K562 (cell line): Measurements from ENCODE around the gene SLC6A16. TPM values are rescaled to one million over a fixed set of nuclear protein-coding genes. Genes with fewer than 3 reads are reported as not detected.

ENCODE experiments used
- EP400 ChIP-seq: fragments of 450-650 bp; IDR thresholded peaks from 2 replicates; pipeline ENCODE4 v1.6.1; 2017; ENCODE audit warnings: antibody characterized with exemption, mild to moderate bottlenecking, moderate library complexity
- MEIS2 ChIP-seq: fragments of 450-650 bp; IDR thresholded peaks from 2 replicates; pipeline ENCODE4 v1.6.1; 2014; ENCODE audit warnings: mild to moderate bottlenecking; ENCODE audit not compliant: partially characterized antibody
- SMAD4 ChIP-seq: fragments of 250-450 bp; sonication (Bioruptor Pico); conservative IDR thresholded peaks from 2 replicates; pipeline ENCODE4 v1.8.0; 2021; ENCODE audit warnings: inconsistent platforms, mild to moderate bottlenecking, moderate library complexity
- SMARCE1 ChIP-seq: fragments of 450-650 bp; IDR thresholded peaks from 2 replicates; pipeline ENCODE4 v1.7.1; 2016; ENCODE audit warnings: mild to moderate bottlenecking
- STAT5B ChIP-seq: fragments of 250-450 bp; sonication (Bioruptor Pico); IDR thresholded peaks from 2 replicates; pipeline ENCODE4 v1.8.0; 2021; ENCODE audit warnings: mild to moderate bottlenecking, inconsistent platforms
- TRIM28 ChIP-seq: fragments of 450-650 bp; IDR thresholded peaks from 2 replicates; pipeline ENCODE4 v1.6.1; 2017
- ZNF695 ChIP-seq: fragments of 450-650 bp; formaldehyde crosslinking; IDR thresholded peaks from 2 replicates; pipeline ENCODE4 v1.4.0; 2020; ENCODE audit warnings: mild to moderate bottlenecking, moderate library complexity
- ZSCAN32 ChIP-seq: fragments of 450-650 bp; formaldehyde crosslinking; IDR thresholded peaks from 2 replicates; pipeline ENCODE4 v1.4.0; 2020; ENCODE audit warnings: mild to moderate bottlenecking, moderate library complexity
- polyA plus RNA-seq, 8 experiments: library from polyadenylated mRNA; depleted of rRNA in 4 of 8; stranded (reverse) in 5 of 8; unstranded in 3 of 8; fragments of >200 nt; fragmentation: Nextera tagmentation in 2 of 8; fragmentation: Illumina TruSeq in 1 of 8; extraction: Ambion mirVana in 2 of 8; extraction: Trizol in 1 of 8; gene quantifications; 2 replicates each; pipeline versions ENCODE4 v1.2.1 to v1.2.3, GENCODE V29; 2011 to 2014; ENCODE audit warnings: inconsistent platforms in 1 of 8, missing spikeins in 1 of 8
- total RNA-seq, 7 experiments: library from RNA; depleted of rRNA in 6 of 7; stranded (reverse); fragments of >200 nt in 6 of 7; fragmentation: Illumina TruSeq in 2 of 7; extraction: Trizol in 2 of 7; gene quantifications; 2 replicates each; pipeline versions ENCODE4 v1.2.1 to v1.2.3, GENCODE V29; 2011 to 2021; ENCODE audit warnings: low replicate concordance in 1 of 7
- TF ChIP-seq, protein P1 (sequence below): fragments of 450-650 bp; IDR thresholded peaks from 2 replicates; pipeline ENCODE4 v1.6.1; 2018; ENCODE audit not compliant: partially characterized antibody
- TF ChIP-seq, protein P2 (sequence below): fragments of 250-450 bp; sonication (Bioruptor Pico); IDR thresholded peaks from 2 replicates; pipeline ENCODE4 v1.8.0; 2022; ENCODE audit warnings: inconsistent platforms
- TF ChIP-seq, protein P3 (sequence below): IDR thresholded peaks from 2 replicates; pipeline ENCODE4 v1.6.1; 2014; ENCODE audit warnings: antibody characterized with exemption
- TF ChIP-seq, protein P4 (sequence below): sonication (generic); formaldehyde crosslinking; IDR thresholded peaks from 2 replicates; pipeline ENCODE4 v1.4.0; 2020; ENCODE audit warnings: mild to moderate bottlenecking, missing genetic modification reagents

The SLC6A16 gene
- total and polyA plus RNA-seq, 9 of the 15 experiments (the other 6 are each of a cell fraction or from before 2014, with no cell fraction given), result 0.05 to 0.95 (median 0.36) TPM

DNA sequence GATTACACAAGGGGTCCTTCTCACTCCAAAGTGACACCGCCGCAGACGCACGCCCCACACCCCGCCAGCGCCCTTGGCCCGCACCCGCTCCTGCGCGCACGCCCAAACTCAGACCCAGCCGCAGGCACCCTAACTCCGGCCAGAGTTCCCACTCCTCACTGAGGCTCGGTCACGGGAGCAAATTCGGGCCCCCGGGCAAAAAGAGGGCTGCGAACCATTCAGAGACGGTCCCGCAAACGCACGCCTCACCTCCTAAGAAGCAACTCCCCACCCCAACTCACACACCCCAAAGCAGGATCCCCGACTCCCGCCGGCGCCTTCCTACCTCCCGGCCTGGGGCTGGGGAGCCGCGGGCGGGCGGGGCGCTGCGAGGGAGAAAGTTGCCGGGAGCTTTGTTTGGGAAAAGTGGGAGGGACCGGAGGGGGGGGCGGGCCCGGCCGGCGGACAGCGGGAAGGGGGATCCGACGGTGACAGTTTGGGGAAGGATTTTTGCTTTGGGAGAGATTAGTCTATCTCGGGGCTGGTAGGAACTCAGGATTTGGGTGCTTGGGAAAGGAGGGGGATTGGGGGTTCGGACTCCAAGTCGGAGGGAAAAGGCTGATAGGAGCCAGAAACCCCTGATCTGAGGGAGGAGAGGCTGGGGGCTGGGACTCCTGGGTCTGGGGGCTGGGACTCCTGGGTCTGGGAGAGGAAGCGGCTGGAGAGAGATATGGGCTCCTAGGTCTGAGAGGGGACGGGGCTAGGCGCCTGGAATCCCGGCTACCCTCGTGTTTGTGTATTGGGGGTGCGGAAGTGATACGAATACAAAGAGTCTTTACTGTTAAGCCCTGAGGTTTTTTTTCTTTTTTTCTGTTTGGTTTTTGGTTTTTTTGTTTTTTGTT is 37.3 kb upstream of the SLC6A16 start, which contains the start of gene TEAD2 (continued):
- TF ChIP-seq ZSCAN32 (CRISPR knock-in tag) (no peak), SMARCE1 (no peak), TRIM28 (no peak), MEIS2 (no peak), STAT5B (CRISPR knock-in tag) (no peak), SMAD4 (no peak), ZNF695 (CRISPR knock-in tag) (no peak), EP400 (0 out of 2 replicates have a peak, but pooled peaks have one; percentile 14)
- TF ChIP-seq, protein P1, sequence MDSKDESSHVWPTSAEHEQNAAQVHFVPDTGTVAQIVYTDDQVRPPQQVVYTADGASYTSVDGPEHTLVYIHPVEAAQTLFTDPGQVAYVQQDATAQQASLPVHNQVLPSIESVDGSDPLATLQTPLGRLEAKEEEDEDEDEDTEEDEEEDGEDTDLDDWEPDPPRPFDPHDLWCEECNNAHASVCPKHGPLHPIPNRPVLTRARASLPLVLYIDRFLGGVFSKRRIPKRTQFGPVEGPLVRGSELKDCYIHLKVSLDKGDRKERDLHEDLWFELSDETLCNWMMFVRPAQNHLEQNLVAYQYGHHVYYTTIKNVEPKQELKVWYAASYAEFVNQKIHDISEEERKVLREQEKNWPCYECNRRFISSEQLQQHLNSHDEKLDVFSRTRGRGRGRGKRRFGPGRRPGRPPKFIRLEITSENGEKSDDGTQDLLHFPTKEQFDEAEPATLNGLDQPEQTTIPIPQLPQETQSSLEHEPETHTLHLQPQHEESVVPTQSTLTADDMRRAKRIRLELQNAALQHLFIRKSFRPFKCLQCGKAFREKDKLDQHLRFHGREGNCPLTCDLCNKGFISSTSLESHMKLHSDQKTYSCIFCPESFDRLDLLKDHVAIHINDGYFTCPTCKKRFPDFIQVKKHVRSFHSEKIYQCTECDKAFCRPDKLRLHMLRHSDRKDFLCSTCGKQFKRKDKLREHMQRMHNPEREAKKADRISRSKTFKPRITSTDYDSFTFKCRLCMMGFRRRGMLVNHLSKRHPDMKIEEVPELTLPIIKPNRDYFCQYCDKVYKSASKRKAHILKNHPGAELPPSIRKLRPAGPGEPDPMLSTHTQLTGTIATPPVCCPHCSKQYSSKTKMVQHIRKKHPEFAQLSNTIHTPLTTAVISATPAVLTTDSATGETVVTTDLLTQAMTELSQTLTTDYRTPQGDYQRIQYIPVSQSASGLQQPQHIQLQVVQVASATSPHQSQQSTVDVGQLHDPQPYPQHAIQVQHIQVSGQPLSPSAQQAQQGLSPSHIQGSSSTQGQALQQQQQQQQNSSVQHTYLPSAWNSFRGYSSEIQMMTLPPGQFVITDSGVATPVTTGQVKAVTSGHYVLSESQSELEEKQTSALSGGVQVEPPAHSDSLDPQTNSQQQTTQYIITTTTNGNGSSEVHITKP, result no peak
- TF ChIP-seq, protein P2, sequence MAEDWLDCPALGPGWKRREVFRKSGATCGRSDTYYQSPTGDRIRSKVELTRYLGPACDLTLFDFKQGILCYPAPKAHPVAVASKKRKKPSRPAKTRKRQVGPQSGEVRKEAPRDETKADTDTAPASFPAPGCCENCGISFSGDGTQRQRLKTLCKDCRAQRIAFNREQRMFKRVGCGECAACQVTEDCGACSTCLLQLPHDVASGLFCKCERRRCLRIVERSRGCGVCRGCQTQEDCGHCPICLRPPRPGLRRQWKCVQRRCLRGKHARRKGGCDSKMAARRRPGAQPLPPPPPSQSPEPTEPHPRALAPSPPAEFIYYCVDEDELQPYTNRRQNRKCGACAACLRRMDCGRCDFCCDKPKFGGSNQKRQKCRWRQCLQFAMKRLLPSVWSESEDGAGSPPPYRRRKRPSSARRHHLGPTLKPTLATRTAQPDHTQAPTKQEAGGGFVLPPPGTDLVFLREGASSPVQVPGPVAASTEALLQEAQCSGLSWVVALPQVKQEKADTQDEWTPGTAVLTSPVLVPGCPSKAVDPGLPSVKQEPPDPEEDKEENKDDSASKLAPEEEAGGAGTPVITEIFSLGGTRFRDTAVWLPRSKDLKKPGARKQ (CRISPR knock-in tag), result no peak
- TF ChIP-seq, protein P3, sequence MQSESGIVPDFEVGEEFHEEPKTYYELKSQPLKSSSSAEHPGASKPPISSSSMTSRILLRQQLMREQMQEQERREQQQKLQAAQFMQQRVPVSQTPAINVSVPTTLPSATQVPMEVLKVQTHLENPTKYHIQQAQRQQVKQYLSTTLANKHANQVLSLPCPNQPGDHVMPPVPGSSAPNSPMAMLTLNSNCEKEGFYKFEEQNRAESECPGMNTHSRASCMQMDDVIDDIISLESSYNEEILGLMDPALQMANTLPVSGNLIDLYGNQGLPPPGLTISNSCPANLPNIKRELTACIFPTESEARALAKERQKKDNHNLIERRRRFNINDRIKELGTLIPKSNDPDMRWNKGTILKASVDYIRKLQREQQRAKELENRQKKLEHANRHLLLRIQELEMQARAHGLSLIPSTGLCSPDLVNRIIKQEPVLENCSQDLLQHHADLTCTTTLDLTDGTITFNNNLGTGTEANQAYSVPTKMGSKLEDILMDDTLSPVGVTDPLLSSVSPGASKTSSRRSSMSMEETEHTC, result no peak
- TF ChIP-seq, protein P4, sequence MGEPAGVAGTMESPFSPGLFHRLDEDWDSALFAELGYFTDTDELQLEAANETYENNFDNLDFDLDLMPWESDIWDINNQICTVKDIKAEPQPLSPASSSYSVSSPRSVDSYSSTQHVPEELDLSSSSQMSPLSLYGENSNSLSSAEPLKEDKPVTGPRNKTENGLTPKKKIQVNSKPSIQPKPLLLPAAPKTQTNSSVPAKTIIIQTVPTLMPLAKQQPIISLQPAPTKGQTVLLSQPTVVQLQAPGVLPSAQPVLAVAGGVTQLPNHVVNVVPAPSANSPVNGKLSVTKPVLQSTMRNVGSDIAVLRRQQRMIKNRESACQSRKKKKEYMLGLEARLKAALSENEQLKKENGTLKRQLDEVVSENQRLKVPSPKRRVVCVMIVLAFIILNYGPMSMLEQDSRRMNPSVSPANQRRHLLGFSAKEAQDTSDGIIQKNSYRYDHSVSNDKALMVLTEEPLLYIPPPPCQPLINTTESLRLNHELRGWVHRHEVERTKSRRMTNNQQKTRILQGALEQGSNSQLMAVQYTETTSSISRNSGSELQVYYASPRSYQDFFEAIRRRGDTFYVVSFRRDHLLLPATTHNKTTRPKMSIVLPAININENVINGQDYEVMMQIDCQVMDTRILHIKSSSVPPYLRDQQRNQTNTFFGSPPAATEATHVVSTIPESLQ, result no peak
